Uterus (tissue), 2 donors: Measurements from ENCODE around the gene CPNE7.

Experiments
- POLR2A ChIP-seq, 2 donors: fragments of 450-650 bp; IDR thresholded peaks; one replicate each; pipeline ENCODE4 v1.6.1; 2016; ENCODE audit warnings: antibody characterized with exemption in 2 of 2, mild to moderate bottlenecking in 1 of 2, moderate library complexity in 1 of 2
- TF ChIP-seq, protein P1 (sequence below), 4 experiments: fragments of 200-600 bp in 2 of 4; fragments of 450-650 bp in 2 of 4; sonication (generic) in 2 of 4; IDR thresholded peaks; one replicate each; pipeline ENCODE4 v1.5.1; 2016 to 2019; ENCODE audit warnings: antibody characterized with exemption in 4 of 4, mild to moderate bottlenecking in 2 of 4, moderate library complexity in 1 of 4

DNA sequence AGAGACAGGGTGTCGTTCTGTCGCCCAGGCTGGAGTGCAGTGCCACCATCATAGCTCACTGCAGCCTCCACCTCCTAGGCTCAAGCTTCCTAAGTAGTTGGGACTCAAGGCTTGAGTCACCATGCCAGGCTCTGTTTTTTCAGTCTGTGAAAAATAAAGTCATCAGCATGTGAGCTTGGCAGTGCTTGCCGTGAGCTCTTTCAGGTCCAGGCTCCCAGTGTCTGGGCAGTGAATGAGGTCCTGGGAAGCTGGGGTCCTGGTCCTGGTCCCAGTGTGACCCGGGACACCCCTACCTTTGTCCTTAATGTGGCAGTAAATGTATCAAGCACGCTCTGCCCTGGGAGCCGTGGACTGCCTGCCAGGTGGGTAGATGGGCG is 38.0 kb upstream of the CPNE7 start:
- no peak for TF ChIP-seq POLR2A (IDR thresholded peaks at IDR 0.05)
- TF ChIP-seq, protein P1, sequence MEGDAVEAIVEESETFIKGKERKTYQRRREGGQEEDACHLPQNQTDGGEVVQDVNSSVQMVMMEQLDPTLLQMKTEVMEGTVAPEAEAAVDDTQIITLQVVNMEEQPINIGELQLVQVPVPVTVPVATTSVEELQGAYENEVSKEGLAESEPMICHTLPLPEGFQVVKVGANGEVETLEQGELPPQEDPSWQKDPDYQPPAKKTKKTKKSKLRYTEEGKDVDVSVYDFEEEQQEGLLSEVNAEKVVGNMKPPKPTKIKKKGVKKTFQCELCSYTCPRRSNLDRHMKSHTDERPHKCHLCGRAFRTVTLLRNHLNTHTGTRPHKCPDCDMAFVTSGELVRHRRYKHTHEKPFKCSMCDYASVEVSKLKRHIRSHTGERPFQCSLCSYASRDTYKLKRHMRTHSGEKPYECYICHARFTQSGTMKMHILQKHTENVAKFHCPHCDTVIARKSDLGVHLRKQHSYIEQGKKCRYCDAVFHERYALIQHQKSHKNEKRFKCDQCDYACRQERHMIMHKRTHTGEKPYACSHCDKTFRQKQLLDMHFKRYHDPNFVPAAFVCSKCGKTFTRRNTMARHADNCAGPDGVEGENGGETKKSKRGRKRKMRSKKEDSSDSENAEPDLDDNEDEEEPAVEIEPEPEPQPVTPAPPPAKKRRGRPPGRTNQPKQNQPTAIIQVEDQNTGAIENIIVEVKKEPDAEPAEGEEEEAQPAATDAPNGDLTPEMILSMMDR (IDR thresholded peaks at IDR 0.05), result no peak
